GM18526 (cell line): ENCODE data around the gene KIF21B.

Source experiments
- POLR2A ChIP-seq: IDR thresholded peaks from 3 replicates; pipeline ENCODE4 v1.6.1; 2011; ENCODE audit not compliant: insufficient read length; ENCODE audit errors: extremely low read depth

Gene KIF21B

DNA sequence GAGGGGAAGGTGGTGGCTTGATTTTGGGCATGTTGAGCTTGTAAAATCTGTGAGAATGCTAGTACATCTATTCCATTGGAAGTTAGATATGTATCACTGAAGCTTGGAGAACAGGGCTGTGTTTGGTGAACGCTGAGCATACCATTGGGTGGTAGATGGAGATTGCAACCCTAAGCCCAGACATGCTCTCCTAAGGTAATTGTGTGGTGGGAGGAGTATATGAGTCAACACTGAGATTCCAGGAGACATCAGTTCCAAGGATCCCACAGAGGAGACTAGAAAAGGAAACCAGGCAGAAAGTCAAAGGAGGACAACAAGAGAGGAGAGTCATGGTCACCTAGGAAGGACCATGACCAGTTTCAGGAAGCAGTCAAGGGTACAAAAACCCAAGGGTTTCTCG is 60.4 kb downstream of the KIF21B start:
- TF ChIP-seq POLR2A: no peak

- TF ChIP-seq POLR2A: no peak
Measured at GRCh38 chr1:200962631-200963030, 60.9 kb downstream of the KIF21B start.

- TF ChIP-seq POLR2A: no peak
Measured at GRCh38 chr1:200960948-200961340, 62.6 kb downstream of the KIF21B start.

- no peak for TF ChIP-seq POLR2A
Measured at GRCh38 chr1:200960236-200960947, 63.1 kb downstream of the KIF21B start.

GRCh38 chr1:200959411-200959921 is 64.0 kb downstream of the KIF21B start:
- no peak for TF ChIP-seq POLR2A

DNA sequence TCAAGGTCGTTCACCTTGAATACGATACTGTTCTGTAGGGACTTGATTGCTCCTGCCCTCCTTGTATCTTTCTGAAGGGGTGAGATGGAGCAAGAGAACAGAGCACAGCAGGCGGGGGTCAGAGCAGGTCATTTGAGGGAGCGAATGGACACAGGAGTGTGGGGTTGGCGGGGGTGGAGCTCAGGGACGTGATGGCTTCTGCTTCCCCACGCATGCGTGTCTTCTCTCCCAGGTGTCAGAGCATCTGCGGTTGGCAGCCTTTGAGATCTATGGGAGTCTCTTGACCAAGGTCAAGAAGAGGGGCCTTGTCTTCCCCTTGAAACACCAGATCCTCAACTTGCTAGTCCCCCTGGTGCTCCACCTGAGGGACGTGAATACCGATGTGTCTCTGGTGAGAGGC is 64.9 kb downstream of the KIF21B start:
- TF ChIP-seq POLR2A: no peak

GRCh38 chr1:200954434-200954833 is 69.1 kb downstream of the KIF21B start:
- TF ChIP-seq POLR2A: no peak

DNA sequence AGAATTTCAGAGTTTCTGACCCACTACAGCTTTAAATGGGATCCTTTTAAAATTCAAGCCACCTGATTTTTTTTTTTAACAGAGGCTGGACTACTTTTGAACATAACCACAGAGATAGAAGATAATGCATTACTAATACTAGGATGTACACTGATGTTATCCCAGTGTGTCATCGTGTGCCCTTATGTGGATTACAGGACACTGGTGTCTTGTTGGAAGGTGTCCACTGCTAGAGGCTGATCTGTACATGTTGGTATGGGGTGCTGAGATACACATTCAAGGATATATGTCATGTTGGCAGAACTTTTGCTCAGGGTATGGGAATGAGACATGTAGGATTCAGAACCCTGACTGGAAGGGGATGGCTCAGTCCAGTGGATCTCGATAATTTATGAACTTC is 72.5 kb downstream of the KIF21B start:
- TF ChIP-seq POLR2A: no peak

- TF ChIP-seq POLR2A: no peak
Measured at GRCh38 chr1:200949626-200950025, 73.9 kb downstream of the KIF21B start.

- TF ChIP-seq POLR2A: no peak
Measured at GRCh38 chr1:200947059-200947566, 76.4 kb downstream of the KIF21B start.

- TF ChIP-seq POLR2A: no peak
Measured at GRCh38 chr1:200945111-200945510, 78.4 kb downstream of the KIF21B start.

GRCh38 chr1:200938955-200939354 is 84.6 kb downstream of the KIF21B start:
- TF ChIP-seq POLR2A: no peak

- TF ChIP-seq POLR2A: no peak
Measured at GRCh38 chr1:200934676-200935245, 88.8 kb downstream of the KIF21B start.

DNA sequence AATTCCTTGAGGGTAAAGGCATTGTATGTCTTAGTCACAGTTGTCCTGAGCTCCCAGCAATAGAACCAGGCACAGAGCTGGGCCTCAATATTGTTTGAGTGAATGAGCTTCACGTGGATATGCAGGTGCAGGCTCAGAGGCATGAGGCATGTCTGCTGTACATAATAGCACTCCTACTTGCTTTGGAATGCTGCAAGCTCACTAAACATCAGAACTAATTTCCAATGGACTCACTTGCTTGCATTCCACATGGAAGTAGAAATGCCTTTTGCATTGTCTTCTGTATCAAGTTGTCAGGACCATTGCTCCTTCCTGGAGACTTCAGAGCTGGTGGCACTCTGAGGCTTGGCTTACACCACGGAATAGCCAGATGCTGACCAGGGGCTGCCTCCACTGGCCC is 91.7 kb downstream of the KIF21B start:
- no peak for TF ChIP-seq POLR2A

DNA sequence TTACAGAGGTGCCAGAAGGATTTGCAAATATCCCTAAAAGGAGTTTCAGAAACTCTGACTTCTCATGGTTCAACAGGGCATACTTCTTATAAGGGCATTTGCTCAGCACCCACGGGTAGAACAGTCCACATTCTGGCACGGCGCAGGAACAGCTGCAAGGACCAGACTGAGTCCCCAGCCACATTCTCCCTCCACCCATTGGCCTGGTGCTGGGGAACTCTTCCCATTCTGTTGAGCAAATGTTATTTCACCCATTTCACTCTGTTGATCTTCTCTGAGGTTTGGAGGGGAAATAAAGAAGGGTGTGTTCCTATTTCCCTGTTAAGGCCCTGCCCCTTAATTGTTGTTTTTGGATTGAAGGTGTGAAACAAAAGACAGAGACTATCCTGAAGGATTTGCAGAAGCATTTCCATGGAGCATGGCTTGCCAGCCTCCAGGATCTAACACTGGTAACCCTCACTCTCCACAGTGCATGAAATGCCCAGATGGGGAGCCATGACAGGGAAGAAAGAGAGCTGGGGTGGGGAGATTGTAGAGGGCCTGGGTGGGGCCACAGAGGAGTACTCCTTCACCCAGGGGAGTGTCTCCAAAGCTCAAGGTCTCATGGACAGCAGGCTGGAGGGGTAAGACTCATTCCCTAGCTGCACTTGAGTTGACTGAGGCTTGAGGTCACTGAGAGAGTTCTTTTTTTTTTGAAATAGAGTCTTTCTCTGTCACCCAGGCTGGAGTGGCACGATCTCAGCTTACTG is 93.8 kb downstream of the KIF21B start:
- TF ChIP-seq POLR2A: no peak

GRCh38 chr1:200925831-200926230 is 97.7 kb downstream of the KIF21B start:
- no peak for TF ChIP-seq POLR2A
